Measurements from ENCODE around the gene GLRB.

- no peak for TF ChIP-seq CTCF (IDR thresholded peaks at IDR 0.05 in 4 of 5, conservative IDR thresholded peaks at IDR 0.05 in 1 of 5)
- no peak for TF ChIP-seq POLR2A (IDR thresholded peaks at IDR 0.05)
Observed at GRCh38 chr4:157127571-157127970, 51.6 kb downstream of the GLRB start.
